SW480 (cell line): ENCODE data around the gene NRN1L.
"Not testable (repeated sequence)": the region's sequence is repeated elsewhere in the genome, so short reads cannot be mapped to it uniquely, and the experiment has no call there.

Source experiments
- DNase-seq: peaks from one replicate; pipeline ENCODE4 v3.0.0-alpha.2; 2016; ENCODE audit warnings: low spot score

The NRN1L gene

GRCh38 chr16:67860589-67861398, 23.9 kb upstream of the NRN1L start:
- no peak for DNase-seq

- DNase-seq, result no peak
Observed at GRCh38 chr16:67861877-67862276, 22.8 kb upstream of the NRN1L start.

- no peak for DNase-seq
Observed at GRCh38 chr16:67862623-67863583, 21.8 kb upstream of the NRN1L start.

GRCh38 chr16:67864044-67864443, 20.6 kb upstream of the NRN1L start:
- DNase-seq, result not testable (repeated sequence)

- DNase-seq, result no peak
Observed at GRCh38 chr16:67864594-67864993, 20.1 kb upstream of the NRN1L start.

- DNase-seq, result peak; percentile 34
Observed at GRCh38 chr16:67865318-67865717, 19.4 kb upstream of the NRN1L start.

GRCh38 chr16:67868290-67868689, 16.4 kb upstream of the NRN1L start:
- no peak for DNase-seq

- DNase-seq, result no peak
Observed at GRCh38 chr16:67869653-67870052, 15.0 kb upstream of the NRN1L start.

GRCh38 chr16:67871256-67871655, 13.4 kb upstream of the NRN1L start:
- no peak for DNase-seq

GRCh38 chr16:67872131-67872630, 12.5 kb upstream of the NRN1L start:
- no peak for DNase-seq

GRCh38 chr16:67872631-67873434, 11.9 kb upstream of the NRN1L start, which contains the start of gene EDC4:
Gene EDC4, plus strand, starts transcription at chr16:67873052. Its CDS starts 210 bp downstream, at chr16:67873262.
- DNase-seq, result peak; percentile 59

- DNase-seq, result no peak
Observed at GRCh38 chr16:67873435-67874370, 11.0 kb upstream of the NRN1L start.

- DNase-seq, result no peak
Observed at GRCh38 chr16:67874372-67874771, 10.3 kb upstream of the NRN1L start.

GRCh38 chr16:67877064-67877463, 7.6 kb upstream of the NRN1L start:
- no peak for DNase-seq

GRCh38 chr16:67878232-67878631, 6.5 kb upstream of the NRN1L start:
- no peak for DNase-seq

GRCh38 chr16:67878846-67879245, 5.8 kb upstream of the NRN1L start:
- no peak for DNase-seq

GRCh38 chr16:67879462-67879861, 5.2 kb upstream of the NRN1L start:
- DNase-seq, result no peak

- no peak for DNase-seq
Observed at GRCh38 chr16:67879936-67880335, 4.7 kb upstream of the NRN1L start.

- no peak for DNase-seq
Observed at GRCh38 chr16:67880584-67880983, 4.1 kb upstream of the NRN1L start.

GRCh38 chr16:67881621-67882161, 3.0 kb upstream of the NRN1L start:
- DNase-seq, result no peak
